ENCODE results near the gene VAT1. TPM values are rescaled to one million over a fixed set of nuclear protein-coding genes. Genes with fewer than 3 reads are reported as not detected.

VAT1 gene
- total and polyA plus RNA-seq, 2 experiments from 2014 or later: 207 to 251 TPM

GRCh38 chr17:42991471-42991870, 30.7 kb downstream of the VAT1 start:
- H3K4me2 ChIP-seq: no peak overlapping the region
- no peak overlapping the region for H3K27ac ChIP-seq
- H3K4me1 ChIP-seq (ENCODE audit: insufficient read depth): no peaks in the 10 kb centered on the region
- no peak for TF ChIP-seq EZH2 (IDR thresholded peaks at IDR 0.05; ENCODE audit: borderline replicate concordance)
- TF ChIP-seq EZH2phosphoT487 (IDR thresholded peaks at IDR 0.05; ENCODE audit: low read depth, severe bottlenecking, unreplicated experiment): no peak
- no peak for TF ChIP-seq CTCF (IDR thresholded peaks at IDR 0.05; ENCODE audit: poor library complexity)
- DNase-seq (ENCODE audit: low spot score): no peak
- WGBS (ENCODE audit: low lambda C conversion rate, missing lambda C conversion rate): 97% methylated on average over 6 of the region's 6 CpGs
- no peak overlapping the region for H2AFZ ChIP-seq
- H3K79me2 ChIP-seq: peaks cover 3% of the 10 kb centered on the region
- no peaks in the 10 kb centered on the region for H3K27me3 ChIP-seq
- peaks cover 3% of the 10 kb centered on the region for H4K20me1 ChIP-seq (ENCODE audit: insufficient read depth, poor library complexity, severe bottlenecking)
- H3K36me3 ChIP-seq (replicated peaks; ENCODE audit: insufficient read depth, low read depth): no peaks in the 10 kb centered on the region
- no peak overlapping the region for H3K4me3 ChIP-seq
- H3K9me2 ChIP-seq (replicated peaks; ENCODE audit: insufficient read depth): no peaks in the 10 kb centered on the region
- H3K9me3 ChIP-seq (ENCODE audit: low read depth): no peaks in the 10 kb centered on the region

DNA sequence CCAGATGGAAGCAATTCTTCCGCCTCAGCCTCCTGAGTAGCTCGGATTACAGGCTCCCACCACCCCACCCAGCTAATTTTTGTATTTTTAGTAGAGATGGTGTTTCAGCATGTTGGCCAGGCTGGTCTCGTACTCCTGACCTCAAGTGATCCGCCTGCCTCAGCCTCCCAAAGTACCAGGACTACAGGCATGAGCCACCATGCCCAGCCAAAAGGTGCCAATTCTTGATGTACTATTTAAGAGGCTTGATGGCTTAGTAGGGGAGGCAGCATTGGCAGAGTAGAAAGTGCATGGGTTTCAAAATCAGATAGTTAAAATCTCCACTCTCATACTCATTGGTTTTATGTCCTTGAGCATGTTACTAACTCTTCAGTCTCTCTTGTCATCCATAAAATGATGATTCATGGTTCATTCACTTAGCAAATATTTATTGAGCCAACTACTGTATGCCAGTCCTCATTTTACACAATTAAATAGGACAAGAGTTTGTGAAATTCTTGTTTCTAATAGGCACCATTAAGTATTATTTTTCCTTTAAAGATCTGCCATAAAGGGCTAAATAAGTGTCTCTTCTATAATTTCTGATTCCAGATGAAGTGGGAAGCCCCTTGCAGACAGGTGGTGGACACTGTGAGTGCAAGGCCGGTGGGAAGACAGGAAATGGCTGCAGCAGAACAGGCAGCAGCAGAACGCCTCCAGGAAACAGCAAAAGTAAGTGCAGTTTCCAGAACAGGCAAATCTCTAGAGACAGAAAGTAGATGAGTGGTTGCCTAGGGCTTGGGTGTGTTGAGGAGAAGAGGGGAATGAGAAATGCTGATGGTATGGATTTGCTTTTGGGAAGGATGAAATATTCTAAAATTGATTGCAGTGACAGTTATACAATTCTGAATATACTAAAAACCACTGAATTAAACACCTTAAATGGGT, 32.2 kb downstream of the VAT1 start:
- Histone ChIP-seq H3K4me2 (no peak overlapping the region), H3K4me3 (no peak overlapping the region), H3K9me3 (ENCODE audit: low read depth) (no peaks in the 10 kb centered on the region), H3K4me1 (ENCODE audit: insufficient read depth) (no peaks in the 10 kb centered on the region), H3K79me2 (peaks cover 13% of the 10 kb centered on the region), H3K9me2 (replicated peaks; ENCODE audit: insufficient read depth) (no peaks in the 10 kb centered on the region), H4K20me1 (ENCODE audit: insufficient read depth, poor library complexity, severe bottlenecking) (peaks cover 3% of the 10 kb centered on the region), H2AFZ (no peak overlapping the region), H3K27ac (no peak overlapping the region), H3K27me3 (no peaks in the 10 kb centered on the region), H3K36me3 (replicated peaks; ENCODE audit: insufficient read depth, low read depth) (no peaks in the 10 kb centered on the region)
- WGBS (ENCODE audit: low lambda C conversion rate, missing lambda C conversion rate): 89% methylated on average over 6 of the region's 6 CpGs
- DNase-seq (ENCODE audit: low spot score): no peak
- no peak for TF ChIP-seq CTCF (IDR thresholded peaks at IDR 0.05; ENCODE audit: poor library complexity)
- no peak for TF ChIP-seq EZH2 (IDR thresholded peaks at IDR 0.05; ENCODE audit: borderline replicate concordance)
- TF ChIP-seq EZH2phosphoT487 (IDR thresholded peaks at IDR 0.05; ENCODE audit: low read depth, severe bottlenecking, unreplicated experiment): no peak

- H3K9me3 ChIP-seq (ENCODE audit: low read depth): no peaks in the 10 kb centered on the region
- no peaks in the 10 kb centered on the region for H3K4me1 ChIP-seq (ENCODE audit: insufficient read depth)
- DNase-seq (ENCODE audit: low spot score): no peak
- H3K36me3 ChIP-seq (replicated peaks; ENCODE audit: insufficient read depth, low read depth): no peaks in the 10 kb centered on the region
- H3K4me3 ChIP-seq: no peak overlapping the region
- no peaks in the 10 kb centered on the region for H3K9me2 ChIP-seq (replicated peaks; ENCODE audit: insufficient read depth)
- no peak overlapping the region for H2AFZ ChIP-seq
- H4K20me1 ChIP-seq (ENCODE audit: insufficient read depth, poor library complexity, severe bottlenecking): peaks cover 3% of the 10 kb centered on the region
- peaks cover 19% of the 10 kb centered on the region for H3K79me2 ChIP-seq
- TF ChIP-seq EZH2phosphoT487 (IDR thresholded peaks at IDR 0.05; ENCODE audit: low read depth, severe bottlenecking, unreplicated experiment): no peak
- no peak for TF ChIP-seq CTCF (IDR thresholded peaks at IDR 0.05; ENCODE audit: poor library complexity)
- TF ChIP-seq EZH2 (IDR thresholded peaks at IDR 0.05; ENCODE audit: borderline replicate concordance): no peak
- H3K27ac ChIP-seq: no peak overlapping the region
- H3K4me2 ChIP-seq: no peak overlapping the region
- H3K27me3 ChIP-seq: no peaks in the 10 kb centered on the region
- WGBS (ENCODE audit: low lambda C conversion rate, missing lambda C conversion rate): 95% methylated on average over 5 of the region's 5 CpGs
Observed at GRCh38 chr17:42989141-42989540, 33.0 kb downstream of the VAT1 start.
